ENCODE results near the gene C9.
A peak's percentile ranks its signal among the peaks of the same experiment; 100 is the strongest.
"Not testable (repeated sequence)": the region's sequence is repeated elsewhere in the genome, so short reads cannot be mapped to it uniquely, and the experiment has no call there.

Gene C9

DNA sequence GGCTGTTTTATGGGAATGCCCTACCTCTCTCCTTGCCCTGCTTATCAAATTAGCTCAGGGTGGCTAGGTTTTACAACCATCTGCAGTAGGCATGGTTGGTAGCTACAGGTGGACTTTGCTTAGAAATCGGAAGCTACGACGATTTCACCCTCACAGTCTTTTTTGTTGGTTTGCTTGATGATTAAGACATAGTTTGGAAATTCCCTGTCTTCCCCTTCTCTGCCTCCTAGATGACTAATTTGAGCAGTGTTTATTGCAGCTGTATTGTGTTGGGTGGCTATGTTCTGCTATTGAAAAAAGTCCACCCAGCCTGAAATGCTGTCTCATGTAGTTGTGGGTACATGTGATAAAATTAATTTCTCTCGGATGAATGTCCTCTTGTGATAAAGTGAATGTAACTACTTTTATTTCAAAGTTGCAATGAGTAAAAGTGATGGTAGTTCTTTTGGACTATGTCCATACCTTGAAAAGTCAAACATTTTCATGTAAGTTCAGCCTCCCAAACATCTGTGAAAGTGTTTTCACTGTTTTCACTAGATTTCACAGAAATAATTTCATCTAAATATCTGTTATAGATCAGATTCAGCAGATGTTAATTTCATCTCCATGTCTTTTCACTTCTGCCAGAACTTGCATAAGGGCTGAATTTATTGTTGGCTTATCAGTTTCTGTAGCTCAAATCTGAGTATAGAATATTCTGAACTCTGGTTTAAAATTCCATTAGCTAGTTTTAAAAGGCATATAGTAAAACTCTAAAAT is 107.6 kb downstream of the C9 start:
- DNase-seq = peak; percentile 81 to 94 (median 94)

DNA sequence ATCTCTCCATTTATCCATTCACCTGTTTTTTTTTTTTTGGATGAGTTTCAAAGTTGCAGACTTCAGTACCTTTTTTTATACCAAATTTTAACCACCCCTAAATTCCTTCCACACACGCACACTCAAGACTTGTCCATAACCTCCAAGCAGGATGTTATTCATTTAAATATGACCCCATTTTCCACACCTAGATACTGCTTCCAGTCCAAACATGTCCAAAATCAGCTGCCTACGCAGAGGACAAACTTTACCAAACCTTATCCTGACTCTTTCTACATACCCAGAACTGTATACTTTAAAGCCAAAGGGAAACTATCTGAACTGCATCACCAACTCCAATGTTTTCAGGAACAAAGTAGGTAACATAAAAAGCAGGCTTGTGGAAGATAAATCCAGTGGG is 108.9 kb downstream of the C9 start:
- no peak for DNase-seq

GRCh38 chr5:39254671-39255070 is 109.6 kb downstream of the C9 start:
- no peak for DNase-seq

GRCh38 chr5:39253196-39253595 is 111.1 kb downstream of the C9 start:
- DNase-seq = peak in 2 of 3 donors; percentile 57 to 59

- DNase-seq = peak in 1 of 3 donors; percentile 39
These were observed 114.6 kb downstream of the C9 start for GRCh38 chr5:39249564-39250274.

GRCh38 chr5:39249069-39249468 is 115.2 kb downstream of the C9 start:
- no peak for DNase-seq

- DNase-seq = no peak
These were observed 123.5 kb downstream of the C9 start for GRCh38 chr5:39240750-39241149.

DNA sequence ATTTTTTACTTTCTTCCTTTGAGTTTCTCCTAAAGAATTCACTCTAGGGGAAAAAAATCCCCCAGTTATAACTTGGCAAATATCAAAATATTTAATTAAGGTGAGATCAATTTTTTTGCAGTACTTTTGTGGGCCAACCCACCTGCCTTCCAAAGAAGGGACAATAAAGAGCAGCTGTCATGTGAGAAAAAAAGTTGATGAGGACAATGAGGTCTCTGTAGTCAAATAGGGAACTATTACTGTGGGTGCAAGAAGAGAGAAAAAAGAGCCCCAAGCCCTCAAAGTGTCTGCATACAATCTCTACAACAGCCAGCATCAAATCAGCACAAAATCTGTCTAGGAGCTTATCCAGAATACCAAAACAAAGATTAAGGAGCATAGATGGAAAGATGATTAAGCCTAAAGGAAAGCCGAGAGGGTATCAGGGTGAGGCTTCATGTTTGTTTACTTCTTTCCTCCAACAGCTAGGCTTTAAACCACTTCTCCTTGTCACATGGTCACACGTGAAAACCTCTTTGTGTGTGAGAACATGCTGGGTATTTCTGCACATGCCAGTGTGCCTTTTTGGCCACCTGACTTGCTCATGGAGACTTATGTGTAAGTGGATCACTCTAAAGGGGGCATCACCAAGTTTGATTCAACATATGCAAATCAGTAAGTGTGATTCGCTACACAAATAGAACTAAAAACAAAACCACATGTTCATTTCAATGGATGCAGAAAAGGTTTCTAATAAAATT is 125.8 kb downstream of the C9 start:
- DNase-seq = peak; percentile 26 to 38 (median 30)

DNA sequence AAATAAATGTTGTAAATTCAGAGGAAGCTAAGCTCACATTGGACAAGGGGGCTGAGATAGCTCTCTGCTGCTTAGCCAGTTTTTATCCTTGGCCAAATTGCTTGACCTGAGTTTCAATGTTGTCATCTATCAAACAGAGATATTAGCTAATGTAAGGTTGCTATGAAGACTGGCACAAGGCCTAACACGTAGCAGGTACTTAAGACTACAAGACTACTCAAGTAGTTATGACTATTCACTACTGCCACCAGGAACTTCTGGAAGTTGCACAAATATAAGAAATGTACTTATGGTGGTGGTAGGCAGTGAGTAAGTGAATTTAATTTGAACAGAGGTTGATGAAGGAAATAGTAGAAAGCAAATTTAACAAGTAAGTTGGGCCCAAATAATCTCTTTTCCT is 127.6 kb downstream of the C9 start:
- no peak for DNase-seq

DNA sequence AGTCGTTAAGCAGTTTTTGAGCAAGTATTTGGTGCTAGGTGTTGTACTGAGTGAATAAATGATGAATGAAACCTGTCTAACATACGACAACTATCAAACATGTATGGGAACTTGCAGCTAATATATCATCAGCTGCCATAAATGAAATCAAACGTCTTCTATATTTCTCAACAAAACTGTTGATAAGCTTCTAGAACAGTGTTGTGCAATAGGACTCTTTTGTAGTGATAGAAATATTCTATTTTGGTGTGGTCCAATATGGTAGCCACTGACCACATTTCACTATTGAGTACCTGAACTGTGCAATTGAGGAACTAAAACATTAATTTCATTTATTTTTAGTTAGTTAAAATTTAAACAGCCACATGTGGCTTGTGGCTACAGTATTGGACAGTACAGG is 128.6 kb downstream of the C9 start:
- no peak for DNase-seq

DNA sequence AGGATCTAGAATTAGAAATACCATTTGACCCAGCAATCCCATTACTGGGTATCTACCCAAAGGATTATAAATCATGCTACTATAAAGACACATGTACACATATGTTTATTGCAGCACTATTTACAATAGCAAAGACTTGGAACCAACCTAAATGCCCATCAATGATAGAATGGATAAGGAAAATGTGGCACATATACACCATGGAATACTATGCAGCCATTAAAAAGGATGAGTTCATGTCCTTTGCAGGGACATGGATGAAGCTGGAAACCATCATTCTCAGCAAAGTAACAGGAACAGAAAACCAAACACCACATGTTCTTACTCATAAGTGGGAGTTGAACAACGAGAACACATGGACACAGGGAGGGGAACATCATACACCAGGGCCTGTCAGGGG is 129.8 kb downstream of the C9 start:
- DNase-seq = not testable (repeated sequence)

Measured in suppressor macrophage treated with lipopolysaccharide for 1 hour (primary cell).